Karpas-422 (cell line): Measurements from ENCODE around the gene SLC12A9. TPM values are rescaled to one million over a fixed set of nuclear protein-coding genes. Genes with fewer than 3 reads are reported as not detected.
"Not testable (repeated sequence)": the region's sequence is repeated elsewhere in the genome, so short reads cannot be mapped to it uniquely, and the experiment has no call there.

Experiments used
- DNase-seq: peaks from one replicate; pipeline ENCODE4 v3.0.0-alpha.2; 2015
- H2AFZ ChIP-seq: fragments of 200-600 bp; sonication (generic); 2 replicates; pipeline ENCODE4 v1.6.1; 2014; ENCODE audit warnings: antibody characterized with exemption, low read length, mixed read lengths
- H3K27ac ChIP-seq: fragments of 200-600 bp; sonication (generic); 2 replicates; pipeline ENCODE4 v1.5.1; 2014; ENCODE audit warnings: mild to moderate bottlenecking, low read length, moderate library complexity
- H3K27me3 ChIP-seq: fragments of 200-600 bp; sonication (generic); 2 replicates; pipeline ENCODE4 v1.6.1; 2014; ENCODE audit warnings: low read length, mixed read lengths
- H3K36me3 ChIP-seq: fragments of 200-600 bp; sonication (generic); 2 replicates; pipeline ENCODE4 v1.6.1; 2014; ENCODE audit warnings: low read length, mixed read lengths; ENCODE audit not compliant: insufficient read depth
- H3K4me1 ChIP-seq: fragments of 200-600 bp; sonication (generic); 2 replicates; pipeline ENCODE4 v1.6.1; 2014; ENCODE audit warnings: mild to moderate bottlenecking, low read length, mixed read lengths
- H3K4me2 ChIP-seq: fragments of 200-600 bp; sonication (generic); 2 replicates; pipeline ENCODE4 v1.6.1; 2014; ENCODE audit warnings: low read length, low read depth, mild to moderate bottlenecking; ENCODE audit not compliant: poor library complexity, severe bottlenecking
- H3K4me3 ChIP-seq: fragments of 200-600 bp; sonication (generic); 2 replicates; pipeline ENCODE4 v1.5.1; 2014; ENCODE audit warnings: mild to moderate bottlenecking, antibody characterized with exemption, low read length, mixed read lengths
- H3K79me2 ChIP-seq: fragments of 200-600 bp; sonication (generic); 2 replicates; pipeline ENCODE4 v1.6.1; 2014; ENCODE audit warnings: mild to moderate bottlenecking, low read length, mixed read lengths
- H3K9ac ChIP-seq: fragments of 200-600 bp; sonication (generic); 2 replicates; pipeline ENCODE4 v1.6.0; 2014; ENCODE audit warnings: low read length
- H3K9me2 ChIP-seq: fragments of 200-600 bp; sonication (generic), shearing (Covaris generic); replicated peaks from 2 replicates; pipeline ENCODE4 v1.6.0; 2014; ENCODE audit warnings: mild to moderate bottlenecking, low read length, moderate library complexity; ENCODE audit not compliant: insufficient read depth
- H3K9me3 ChIP-seq: fragments of 300-700, 200-600 bp; sonication (generic); 2 replicates; pipeline ENCODE4 v1.6.1; 2014; ENCODE audit warnings: low read length, mixed read lengths
- H4K20me1 ChIP-seq: fragments of 200-600 bp; sonication (generic); 2 replicates; pipeline ENCODE4 v1.6.1; 2014; ENCODE audit warnings: mild to moderate bottlenecking, antibody characterized with exemption, low read length, low read depth; ENCODE audit not compliant: insufficient read depth
- total RNA-seq: library from RNA; depleted of rRNA; stranded (reverse); fragments of >200 nt; shearing (Covaris generic); gene quantifications from 2 replicates; pipeline ENCODE4 v1.2.3, GENCODE V29; 2014; ENCODE audit warnings: low replicate concordance

The SLC12A9 gene
- total RNA-seq, 1 experiment from 2014 or later = 21.0 TPM

GRCh38 chr7:100811480-100811879 is 41.0 kb upstream of the SLC12A9 start:
- Histone ChIP-seq H4K20me1 (no peaks in the 10 kb centered on the region), H2AFZ (no peak overlapping the region), H3K27me3 (no peaks in the 10 kb centered on the region), H3K27ac (no peak overlapping the region), H3K36me3 (no peaks in the 10 kb centered on the region), H3K9ac (no peak overlapping the region), H3K4me1 (no peaks in the 10 kb centered on the region), H3K4me2 (no peak overlapping the region), H3K79me2 (no peaks in the 10 kb centered on the region), H3K9me2 (no peaks in the 10 kb centered on the region), H3K9me3 (no peaks in the 10 kb centered on the region), H3K4me3 (no peak overlapping the region)
- no peak for DNase-seq

GRCh38 chr7:100812729-100813128 is 39.8 kb upstream of the SLC12A9 start:
- Histone ChIP-seq H3K9me3 (no peaks in the 10 kb centered on the region), H3K27ac (no peak overlapping the region), H3K79me2 (no peaks in the 10 kb centered on the region), H2AFZ (no peak overlapping the region), H3K4me3 (no peak overlapping the region), H3K36me3 (no peaks in the 10 kb centered on the region), H3K4me2 (no peak overlapping the region), H3K4me1 (no peaks in the 10 kb centered on the region), H3K9ac (no peak overlapping the region), H3K9me2 (no peaks in the 10 kb centered on the region), H4K20me1 (no peaks in the 10 kb centered on the region), H3K27me3 (no peaks in the 10 kb centered on the region)
- no peak for DNase-seq

GRCh38 chr7:100816515-100816914 is 36.0 kb upstream of the SLC12A9 start:
- H3K36me3 ChIP-seq, DNase-seq, H4K20me1 ChIP-seq, H3K4me3 ChIP-seq, H3K27me3 ChIP-seq, H3K79me2 ChIP-seq, H3K4me1 ChIP-seq, H2AFZ ChIP-seq, H3K27ac ChIP-seq, H3K9ac ChIP-seq, H3K9me2 ChIP-seq, H3K4me2 ChIP-seq, H3K9me3 ChIP-seq: not testable (repeated sequence)

GRCh38 chr7:100817097-100817496 is 35.4 kb upstream of the SLC12A9 start:
- H3K9me3 ChIP-seq = no peaks in the 10 kb centered on the region

GRCh38 chr7:100818366-100818765 is 34.1 kb upstream of the SLC12A9 start:
- no peak overlapping the region for H3K9ac ChIP-seq
- H3K4me1 ChIP-seq = no peaks in the 10 kb centered on the region
- no peak overlapping the region for H3K27ac ChIP-seq
- H3K4me3 ChIP-seq = no peak overlapping the region
- no peak for DNase-seq
- H3K9me2 ChIP-seq = no peaks in the 10 kb centered on the region
- no peak overlapping the region for H2AFZ ChIP-seq
- no peak overlapping the region for H3K4me2 ChIP-seq
- no peaks in the 10 kb centered on the region for H4K20me1 ChIP-seq
- H3K79me2 ChIP-seq = no peaks in the 10 kb centered on the region
- H3K27me3 ChIP-seq = no peaks in the 10 kb centered on the region
- H3K36me3 ChIP-seq = no peaks in the 10 kb centered on the region
- no peaks in the 10 kb centered on the region for H3K9me3 ChIP-seq

More at GRCh38 chr7:100817097-100817496, 35.4 kb upstream of the SLC12A9 start:
- Histone ChIP-seq H3K79me2 (no peaks in the 10 kb centered on the region), H3K4me1 (no peaks in the 10 kb centered on the region), H3K9me2 (no peaks in the 10 kb centered on the region), H2AFZ (no peak overlapping the region), H3K27ac (no peak overlapping the region), H4K20me1 (no peaks in the 10 kb centered on the region), H3K4me2 (no peak overlapping the region), H3K9ac (no peak overlapping the region), H3K36me3 (no peaks in the 10 kb centered on the region), H3K27me3 (no peaks in the 10 kb centered on the region), H3K4me3 (no peak overlapping the region)
- no peak for DNase-seq

GRCh38 chr7:100818825-100819224 is 33.7 kb upstream of the SLC12A9 start:
- Histone ChIP-seq H3K4me2 (no peak overlapping the region), H3K9ac (no peak overlapping the region), H3K9me3 (no peaks in the 10 kb centered on the region), H3K4me1 (no peaks in the 10 kb centered on the region), H3K27me3 (no peaks in the 10 kb centered on the region), H3K27ac (no peak overlapping the region), H3K36me3 (no peaks in the 10 kb centered on the region), H3K4me3 (no peak overlapping the region), H3K9me2 (no peaks in the 10 kb centered on the region), H2AFZ (no peak overlapping the region), H3K79me2 (no peaks in the 10 kb centered on the region), H4K20me1 (no peaks in the 10 kb centered on the region)
- no peak for DNase-seq

- DNase-seq = no peak
- Histone ChIP-seq H2AFZ (no peak overlapping the region), H3K4me1 (no peaks in the 10 kb centered on the region), H3K4me3 (no peak overlapping the region), H3K27ac (no peak overlapping the region), H3K9me3 (no peaks in the 10 kb centered on the region), H3K9me2 (no peaks in the 10 kb centered on the region), H3K36me3 (no peaks in the 10 kb centered on the region), H3K79me2 (no peaks in the 10 kb centered on the region), H3K4me2 (no peak overlapping the region), H3K27me3 (no peaks in the 10 kb centered on the region), H4K20me1 (no peaks in the 10 kb centered on the region), H3K9ac (no peak overlapping the region)
These were observed 32.9 kb upstream of the SLC12A9 start for GRCh38 chr7:100819586-100819985.

- H3K79me2 ChIP-seq = no peaks in the 10 kb centered on the region
- H2AFZ ChIP-seq = no peak overlapping the region
- no peaks in the 10 kb centered on the region for H3K27me3 ChIP-seq
- no peak overlapping the region for H3K9ac ChIP-seq
- H3K9me3 ChIP-seq = no peaks in the 10 kb centered on the region
- H3K9me2 ChIP-seq = no peaks in the 10 kb centered on the region
- H3K36me3 ChIP-seq = no peaks in the 10 kb centered on the region
- H3K4me2 ChIP-seq = no peak overlapping the region
- no peaks in the 10 kb centered on the region for H3K4me1 ChIP-seq
- no peak overlapping the region for H3K27ac ChIP-seq
- no peak for DNase-seq
- H3K4me3 ChIP-seq = no peak overlapping the region
- H4K20me1 ChIP-seq = no peaks in the 10 kb centered on the region
These were observed 30.0 kb upstream of the SLC12A9 start for GRCh38 chr7:100822236-100823139.
